Osteocyte (in vitro differentiated cells): ENCODE measurements around the gene CST9. TPM values are rescaled to one million over a fixed set of nuclear protein-coding genes. Genes with fewer than 3 reads are reported as not detected.

Experiments used
- DNase-seq: peaks from one replicate; pipeline ENCODE4 v3.0.0; 2021; ENCODE audit warnings: mixed read lengths; ENCODE audit not compliant: unreplicated experiment; ENCODE audit errors: extremely low spot score
- H3K27ac Mint-ChIP-seq: one replicate; pipeline ENCODE4 v1.8.0; 2021; ENCODE audit warnings: mild to moderate bottlenecking, mixed read lengths; ENCODE audit not compliant: unreplicated experiment
- H3K27me3 Mint-ChIP-seq: one replicate; pipeline ENCODE4 v1.8.0; 2021; ENCODE audit warnings: mixed read lengths; ENCODE audit not compliant: unreplicated experiment
- H3K36me3 Mint-ChIP-seq: one replicate; pipeline ENCODE4 v1.8.0; 2021; ENCODE audit warnings: mixed read lengths; ENCODE audit not compliant: unreplicated experiment
- H3K4me1 Mint-ChIP-seq: one replicate; pipeline ENCODE4 v1.8.0; 2021; ENCODE audit warnings: mixed read lengths; ENCODE audit not compliant: unreplicated experiment
- H3K4me3 Mint-ChIP-seq: one replicate; pipeline ENCODE4 v1.8.0; 2021; ENCODE audit warnings: mild to moderate bottlenecking, moderate library complexity, mixed read lengths; ENCODE audit not compliant: unreplicated experiment
- H3K9me3 Mint-ChIP-seq: one replicate; pipeline ENCODE4 v1.8.0; 2021; ENCODE audit warnings: mixed read lengths; ENCODE audit not compliant: unreplicated experiment
- CTCF ChIP-seq: fragments of 200-600 bp; sonication (generic); IDR thresholded peaks from 2 replicates; pipeline ENCODE4 v1.5.0; 2021; ENCODE audit warnings: antibody characterized with exemption, mild to moderate bottlenecking, moderate library complexity
- total RNA-seq: library from RNA; stranded (reverse); gene quantifications from 2 replicates; pipeline ENCODE4 v1.2.1, GENCODE V29; 2021

CST9 gene
- total RNA-seq, 1 donor from 2014 or later: not detected

- no peak for DNase-seq
- Mint-ChIP-seq H3K9me3 (no peaks in the 10 kb centered on the region), H3K4me3 (no peak overlapping the region), H3K36me3 (peaks cover 12% of the 10 kb centered on the region), H3K4me1 (peaks cover 35% of the 10 kb centered on the region), H3K27ac (no peak overlapping the region), H3K27me3 (no peaks in the 10 kb centered on the region)
- no peak for TF ChIP-seq CTCF
Measured at GRCh38 chr20:23634044-23634801, 28.5 kb upstream of the CST9 start.

GRCh38 chr20:23632711-23633573 lies 27.2 kb upstream of the CST9 start:
- Mint-ChIP-seq H3K27ac (no peak overlapping the region), H3K36me3 (peaks cover 15% of the 10 kb centered on the region), H3K27me3 (no peaks in the 10 kb centered on the region), H3K4me3 (no peak overlapping the region), H3K4me1 (peaks cover 43% of the 10 kb centered on the region), H3K9me3 (peaks cover 7% of the 10 kb centered on the region)
- peak; percentile 78 for DNase-seq
- no peak for TF ChIP-seq CTCF

GRCh38 chr20:23631981-23632710 lies 26.4 kb upstream of the CST9 start:
- Mint-ChIP-seq H3K9me3 (peaks cover 11% of the 10 kb centered on the region), H3K27ac (no peak overlapping the region), H3K4me1 (peaks cover 45% of the 10 kb centered on the region), H3K36me3 (peaks cover 15% of the 10 kb centered on the region), H3K27me3 (no peaks in the 10 kb centered on the region), H3K4me3 (no peak overlapping the region)
- DNase-seq: peak; percentile 80
- TF ChIP-seq CTCF: no peak

GRCh38 chr20:23631226-23631822 lies 25.6 kb upstream of the CST9 start:
- Mint-ChIP-seq H3K36me3 (peaks cover 19% of the 10 kb centered on the region), H3K27ac (no peak overlapping the region), H3K9me3 (peaks cover 19% of the 10 kb centered on the region), H3K4me1 (peaks cover 41% of the 10 kb centered on the region), H3K4me3 (no peak overlapping the region), H3K27me3 (no peaks in the 10 kb centered on the region)
- DNase-seq: no peak
- no peak for TF ChIP-seq CTCF
